ENCODE data around the gene LUZP1.

Gene LUZP1

DNA sequence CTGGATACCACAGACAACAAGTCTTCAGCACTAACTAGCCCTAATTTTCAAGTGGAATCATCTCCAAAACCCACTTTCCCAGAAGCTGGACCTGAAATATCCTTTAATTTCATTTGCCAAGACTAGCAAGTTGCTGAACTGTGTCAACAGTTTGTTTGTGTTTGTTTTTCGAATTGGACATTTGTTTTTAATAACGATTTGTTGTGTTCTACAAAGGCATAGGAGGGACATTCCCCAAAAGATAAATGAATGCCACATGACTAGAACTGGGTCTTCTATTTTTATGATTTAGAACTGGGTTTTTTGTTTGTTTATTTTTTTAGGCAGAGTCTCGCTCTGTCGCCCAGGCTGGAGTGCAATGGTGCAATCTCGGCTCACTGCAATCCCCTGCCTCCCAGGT is 17.9 kb downstream of the LUZP1 start:
- DNase-seq = no peak

DNA sequence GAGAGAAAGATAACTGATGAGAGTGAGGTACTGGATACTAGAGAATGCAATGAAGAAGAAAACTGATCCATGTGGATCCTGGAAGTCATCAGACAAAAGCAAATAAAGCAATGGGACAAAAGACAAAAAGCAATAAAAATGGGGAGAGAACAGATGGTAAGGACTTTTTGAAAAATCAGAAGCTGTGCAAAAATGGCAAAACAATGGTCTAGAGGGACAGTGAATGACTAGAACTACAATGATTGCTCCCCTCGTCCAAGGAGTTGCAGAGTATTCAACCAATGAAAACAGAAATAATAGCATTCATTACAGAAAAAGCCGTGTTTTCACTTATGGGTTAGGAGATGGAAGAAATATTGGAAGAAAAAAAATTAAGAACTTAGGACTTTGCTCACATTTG is 18.5 kb downstream of the LUZP1 start:
- no peak for DNase-seq

DNA sequence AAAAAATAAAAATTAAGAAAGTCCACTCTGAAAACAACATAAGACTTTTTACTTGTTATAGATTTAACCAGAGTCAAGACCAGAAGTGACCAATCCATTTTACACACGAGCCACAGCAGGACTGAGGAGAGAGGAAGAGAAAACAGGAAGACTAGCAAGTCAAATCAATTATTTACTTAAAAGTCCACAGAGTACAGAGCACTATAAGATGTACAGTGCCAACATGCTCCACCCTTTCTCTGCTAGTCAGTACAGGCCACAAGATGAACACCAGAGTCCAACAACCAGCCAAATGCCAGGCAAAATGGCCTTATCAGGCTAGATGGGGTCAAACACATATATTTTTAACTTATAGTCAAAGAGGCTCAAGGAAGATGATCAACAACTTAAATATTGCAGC is 19.5 kb downstream of the LUZP1 start:
- DNase-seq = no peak

DNA sequence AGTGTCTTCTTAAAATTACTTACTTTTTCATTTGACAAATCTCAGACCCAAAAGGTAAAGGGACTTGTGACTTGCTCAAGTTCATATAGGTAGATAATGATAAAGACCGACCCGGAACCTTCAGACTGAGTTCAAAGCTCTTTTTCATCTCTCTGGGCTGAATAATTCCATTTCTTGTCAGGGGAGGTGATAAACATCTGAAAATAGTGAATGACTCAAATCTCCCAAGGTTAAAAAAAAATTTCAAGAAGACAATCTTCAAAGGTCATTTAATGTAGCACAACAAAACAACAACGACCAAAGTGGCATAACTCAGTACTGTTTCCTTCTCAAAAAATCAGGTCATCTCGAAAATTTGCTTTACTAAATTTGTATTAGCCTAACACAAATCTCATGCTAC is 20.6 kb downstream of the LUZP1 start:
- DNase-seq = no peak

DNA sequence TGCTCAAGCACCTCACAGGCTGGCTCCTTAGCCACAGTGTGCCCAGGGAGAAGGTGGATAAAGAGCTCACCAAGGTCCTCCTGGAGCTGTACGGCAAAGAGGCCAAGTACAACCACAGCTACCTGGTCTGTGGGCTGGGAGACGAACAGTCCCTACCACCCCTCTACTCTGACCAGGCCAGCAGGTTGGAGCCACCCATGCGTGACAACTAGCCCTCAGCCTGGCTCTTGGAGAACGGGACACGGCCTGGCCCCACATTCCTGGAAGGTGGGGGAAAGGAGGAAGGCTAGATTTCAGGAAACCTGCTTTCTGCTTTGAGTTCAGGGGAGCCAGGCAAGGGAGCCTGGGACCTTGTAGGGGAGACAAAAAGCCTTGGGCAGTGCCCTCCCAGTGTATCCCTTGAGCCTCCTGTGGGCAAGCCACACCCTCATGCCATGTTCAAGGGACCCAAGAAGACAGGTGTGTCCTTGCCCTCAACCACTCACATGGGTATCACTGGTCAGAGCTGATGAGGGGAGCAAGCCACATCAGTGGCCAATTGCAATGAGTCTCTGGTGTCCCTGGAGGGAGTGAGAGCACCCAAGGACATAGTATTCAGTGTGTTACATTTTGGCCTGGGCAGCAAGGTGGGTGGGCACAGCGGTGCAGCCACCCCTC is 27.6 kb downstream of the LUZP1 start:
- no peak for DNase-seq

DNA sequence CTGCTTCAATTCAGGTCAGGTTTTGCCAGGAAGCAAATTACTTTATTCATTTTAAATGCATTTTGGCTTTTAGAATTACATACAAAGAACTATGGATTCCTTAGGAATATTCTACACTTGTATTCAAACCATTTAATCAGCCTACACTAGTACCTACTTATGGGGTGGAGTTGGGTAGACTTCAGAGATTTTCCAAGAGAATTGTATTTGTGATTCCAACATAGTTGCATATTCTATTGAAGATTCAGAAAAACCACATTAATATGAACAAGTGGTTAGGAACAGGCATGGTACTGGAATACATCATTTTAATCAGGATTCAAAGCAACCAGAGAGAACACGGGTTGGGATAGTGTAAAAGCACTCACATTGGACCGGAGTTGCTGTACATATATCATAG is 33.4 kb downstream of the LUZP1 start:
- DNase-seq = no peak

DNA sequence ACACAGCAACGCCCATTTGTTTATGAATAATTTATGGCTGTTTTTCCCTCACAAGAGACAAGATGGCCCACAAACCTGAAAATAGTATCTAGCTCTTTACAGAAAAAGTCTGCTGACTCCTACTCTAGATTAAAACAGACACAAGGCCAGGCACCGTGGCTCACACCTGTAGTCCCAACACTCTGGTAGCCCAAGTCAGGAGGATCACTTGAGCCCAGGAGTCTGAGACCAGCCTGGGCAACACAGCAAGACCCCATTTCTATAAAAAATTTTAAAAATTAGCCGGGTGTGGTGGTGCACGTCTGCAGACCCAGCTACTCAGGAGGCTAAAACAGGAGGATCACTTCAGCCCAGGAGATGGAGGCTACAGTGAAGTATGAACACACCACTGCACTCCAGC is 34.6 kb downstream of the LUZP1 start:
- DNase-seq = no peak

DNA sequence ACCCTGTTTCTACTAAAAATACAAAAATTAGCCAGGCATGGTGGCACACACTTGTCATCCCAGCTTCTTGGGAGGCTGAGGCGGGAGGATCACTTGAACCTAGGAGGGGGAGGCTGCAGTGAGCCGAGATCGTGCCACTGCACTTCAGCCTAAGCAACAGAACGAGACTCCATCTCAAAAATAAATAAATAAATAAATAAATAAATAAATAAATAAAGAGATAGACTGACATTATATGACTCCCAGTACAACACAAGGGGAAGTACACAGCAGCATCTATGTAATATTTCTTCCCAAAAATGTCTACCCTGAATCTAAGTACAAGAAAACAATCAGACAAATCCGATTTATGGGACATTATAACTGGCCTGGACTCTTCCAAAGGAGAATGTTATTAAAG is 35.1 kb downstream of the LUZP1 start:
- DNase-seq = no peak

DNA sequence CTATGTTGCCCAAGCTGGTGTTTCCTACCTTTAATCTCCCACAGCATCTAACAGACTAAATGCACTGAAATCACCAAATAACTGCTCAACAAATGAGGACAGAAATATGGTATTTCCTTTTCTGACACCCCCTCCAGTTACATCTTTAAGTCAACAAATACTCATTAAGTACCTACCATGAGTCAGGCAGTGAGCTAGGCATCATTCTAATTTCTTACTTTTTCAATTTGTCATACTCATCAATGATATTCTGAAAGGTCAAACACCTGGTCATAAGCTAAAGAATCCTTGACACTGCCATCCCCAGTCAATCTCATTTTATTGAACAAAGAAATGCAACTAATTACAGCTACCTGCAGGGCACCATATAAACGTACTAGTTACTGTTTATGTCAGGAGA is 36.6 kb downstream of the LUZP1 start:
- DNase-seq = no peak

DNA sequence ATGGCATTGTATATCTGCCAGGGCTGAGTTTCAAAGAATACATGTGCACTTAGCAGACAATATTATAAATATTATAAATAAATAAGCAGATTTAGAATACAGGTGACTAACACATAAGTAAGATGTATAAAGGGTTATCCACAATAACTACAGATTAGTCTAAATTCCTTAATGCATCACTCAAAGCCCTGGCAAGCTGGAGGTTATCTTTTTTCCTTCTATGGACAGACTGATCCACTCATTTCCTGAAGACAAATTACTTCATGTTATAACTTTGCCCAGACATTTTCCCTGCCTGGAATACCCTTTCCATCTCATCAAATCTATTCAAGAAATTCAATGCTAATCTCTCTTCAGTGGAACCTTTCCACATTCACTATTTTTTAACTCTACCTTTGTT is 38.8 kb downstream of the LUZP1 start:
- DNase-seq = no peak

DNA sequence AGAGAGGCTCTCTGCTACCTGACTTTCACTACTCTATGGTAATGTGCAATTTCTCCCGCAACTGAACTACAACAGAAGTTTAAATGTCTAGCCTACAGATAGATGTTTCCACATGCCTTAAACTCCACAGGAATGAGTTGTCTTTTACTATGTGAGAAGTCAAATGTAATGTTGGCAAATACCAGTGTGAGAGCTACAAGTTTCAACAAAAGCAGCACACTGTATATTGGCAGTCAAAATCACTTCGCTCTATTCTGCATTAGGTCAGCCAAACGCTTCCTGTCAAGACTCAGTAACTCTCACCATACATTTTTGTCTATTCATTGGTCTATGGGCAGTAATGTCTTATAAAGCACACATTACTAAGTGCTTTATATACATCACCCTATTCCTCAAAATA is 41.9 kb downstream of the LUZP1 start:
- DNase-seq = no peak

DNA sequence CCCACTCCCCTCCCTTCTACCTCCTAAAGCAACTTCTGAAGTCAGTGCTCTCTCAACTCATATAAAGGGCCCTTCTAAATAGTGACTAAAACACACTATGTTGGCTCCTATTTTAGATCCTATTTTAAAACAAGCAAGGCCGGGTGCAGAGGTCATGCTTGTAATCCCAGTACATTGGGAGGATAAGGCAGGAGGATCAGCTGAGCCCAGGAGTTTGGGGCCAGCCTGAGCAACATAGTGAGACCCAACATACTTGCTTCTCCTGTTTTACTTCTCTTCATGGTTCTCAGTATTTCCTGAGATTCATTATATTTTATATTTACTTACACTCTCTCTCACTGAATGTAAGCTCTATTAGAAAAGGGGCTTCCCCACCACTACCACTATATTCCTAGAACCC is 42.5 kb downstream of the LUZP1 start:
- no peak for DNase-seq

DNA sequence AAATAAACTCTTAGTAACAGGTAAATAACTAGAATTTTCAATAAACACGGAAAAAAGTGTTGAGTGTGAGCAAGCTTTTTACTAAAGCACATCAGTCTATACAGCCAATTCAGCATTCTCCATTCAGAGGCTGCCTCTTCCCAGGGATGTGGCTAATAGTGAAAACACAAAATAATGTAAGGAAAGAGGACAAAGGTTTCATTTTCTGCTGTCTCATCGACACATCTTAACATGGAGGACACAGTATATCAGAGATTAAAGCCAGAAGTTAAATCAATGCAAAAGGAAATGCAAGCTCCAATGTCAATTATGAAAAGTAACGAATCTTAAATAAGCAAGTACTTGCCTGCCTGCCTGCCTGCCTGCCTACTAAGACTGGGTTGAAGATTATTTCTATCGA is 43.2 kb downstream of the LUZP1 start:
- no peak for DNase-seq

DNA sequence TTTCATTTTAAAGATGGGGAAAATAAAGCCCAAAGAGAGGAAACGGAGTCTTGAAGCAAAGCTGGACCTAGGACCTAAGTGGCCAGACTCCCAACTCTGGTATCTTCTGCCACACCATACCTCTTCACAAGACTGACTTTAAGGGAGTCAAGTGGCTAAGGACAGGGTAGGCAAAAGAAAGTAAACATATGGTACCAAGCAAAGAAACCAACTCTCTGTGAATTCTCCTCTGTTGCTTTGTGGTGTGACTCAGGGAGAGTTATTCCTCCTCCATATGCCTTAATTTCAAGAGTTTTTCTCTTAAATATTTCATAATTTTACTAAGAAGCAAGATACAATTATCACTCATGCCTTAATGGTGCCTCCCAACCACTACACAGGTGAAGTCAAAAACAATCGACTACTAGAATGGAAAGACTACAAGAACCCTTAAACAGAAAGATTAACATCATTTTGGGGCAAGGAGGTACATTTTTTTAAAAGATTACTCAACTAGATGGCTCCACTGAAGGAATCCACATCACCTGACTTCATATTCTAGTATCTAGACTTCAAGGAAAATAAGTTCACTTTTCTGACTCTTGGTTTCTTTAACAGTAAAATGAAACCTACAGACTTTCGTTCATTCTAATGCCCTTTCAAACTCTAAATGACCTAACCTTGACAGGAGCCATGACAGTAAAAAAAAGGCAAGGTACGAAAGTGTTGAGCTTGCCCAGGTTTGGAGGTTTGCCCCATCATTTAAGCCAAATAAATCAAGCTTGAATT is 44.2 kb downstream of the LUZP1 start:
- no peak for DNase-seq

DNA sequence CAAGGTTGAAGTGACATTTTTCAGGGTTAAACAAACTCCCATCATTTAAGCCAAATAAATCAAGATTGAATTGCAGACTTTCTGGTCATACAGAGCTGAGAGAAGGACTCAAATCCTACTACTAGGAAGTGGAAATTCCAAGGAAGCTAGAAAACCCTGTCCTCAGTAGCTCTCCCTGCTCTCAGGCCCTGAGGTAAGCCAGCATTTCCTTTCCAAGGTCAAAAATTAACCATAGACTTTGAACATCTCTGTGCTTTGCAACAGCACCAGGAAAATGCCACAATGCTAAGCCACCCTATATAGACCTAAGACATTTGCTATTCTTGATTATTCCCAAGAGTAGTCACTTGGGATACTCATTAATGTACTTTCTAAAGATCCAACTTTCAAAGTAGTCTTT is 45.1 kb downstream of the LUZP1 start:
- no peak for DNase-seq

DNA sequence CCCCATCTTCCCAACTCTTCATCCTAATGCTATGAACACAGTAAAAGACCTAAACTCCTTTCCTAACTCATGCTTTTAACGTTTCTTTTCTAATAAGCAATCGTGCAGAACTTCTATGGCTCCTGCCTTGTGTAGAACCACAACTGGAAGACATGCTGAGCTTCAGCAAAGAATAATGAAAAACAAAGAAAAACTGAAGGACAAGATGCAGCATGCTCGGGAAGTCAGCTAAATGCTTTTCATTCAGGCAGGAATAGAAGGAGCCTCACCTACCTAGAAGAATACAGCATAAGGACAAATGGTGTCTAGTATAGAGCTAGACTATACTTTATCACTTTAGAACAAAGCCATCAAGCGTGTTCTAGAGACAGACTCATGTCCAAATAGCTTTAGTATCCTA is 45.9 kb downstream of the LUZP1 start:
- no peak for DNase-seq

DNA sequence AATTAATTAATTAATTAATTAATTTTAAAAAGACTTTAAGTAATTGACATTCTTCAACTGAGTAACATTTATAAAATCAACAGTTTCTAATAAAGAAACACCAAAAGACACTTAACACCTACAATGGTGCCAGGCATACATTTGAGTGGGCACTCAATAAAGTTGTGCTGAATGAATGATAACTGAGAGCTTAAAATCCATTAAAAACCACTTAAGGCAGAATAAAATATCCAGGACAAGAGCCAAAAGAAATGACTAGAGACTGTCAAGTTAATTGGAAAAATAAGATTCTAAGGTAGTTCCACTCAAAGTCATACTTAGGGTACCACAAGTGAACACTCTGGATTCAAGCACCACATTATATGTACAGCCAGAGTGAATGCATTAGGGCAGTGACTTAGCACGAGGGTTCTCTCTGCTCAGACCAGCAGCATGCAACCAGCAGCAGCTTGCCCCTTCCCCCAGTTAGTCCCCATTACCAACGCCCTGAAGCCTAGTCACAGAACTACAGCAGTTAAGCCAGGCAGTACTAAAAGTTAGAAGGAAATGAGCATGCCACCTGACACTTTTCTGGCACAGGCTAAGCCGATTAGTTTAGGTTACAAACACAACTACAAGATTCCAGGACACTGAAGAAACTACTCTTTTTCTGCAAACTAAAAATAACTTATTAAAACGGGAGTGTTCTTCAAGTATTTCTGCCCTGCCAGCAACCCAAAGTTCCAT is 46.5 kb downstream of the LUZP1 start:
- no peak for DNase-seq

DNA sequence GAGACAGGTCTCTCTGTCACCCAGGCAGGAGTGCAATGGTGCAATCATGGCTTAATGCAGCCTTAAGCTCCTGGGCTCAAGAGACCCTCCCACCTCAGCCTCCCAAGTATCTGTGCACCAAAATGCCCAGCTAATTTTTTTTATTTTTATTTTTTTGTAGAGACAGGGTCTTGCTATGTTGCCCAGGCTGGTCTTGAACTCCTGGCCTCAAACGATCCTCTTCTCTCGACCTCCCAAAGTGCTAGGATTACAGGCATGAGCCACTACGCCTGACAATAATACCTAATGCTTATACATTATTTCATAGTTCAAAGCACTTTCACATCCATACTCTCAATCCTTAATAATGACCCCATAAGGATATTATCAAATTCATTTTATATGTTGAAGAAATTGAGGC is 48.3 kb downstream of the LUZP1 start:
- DNase-seq = no peak

DNA sequence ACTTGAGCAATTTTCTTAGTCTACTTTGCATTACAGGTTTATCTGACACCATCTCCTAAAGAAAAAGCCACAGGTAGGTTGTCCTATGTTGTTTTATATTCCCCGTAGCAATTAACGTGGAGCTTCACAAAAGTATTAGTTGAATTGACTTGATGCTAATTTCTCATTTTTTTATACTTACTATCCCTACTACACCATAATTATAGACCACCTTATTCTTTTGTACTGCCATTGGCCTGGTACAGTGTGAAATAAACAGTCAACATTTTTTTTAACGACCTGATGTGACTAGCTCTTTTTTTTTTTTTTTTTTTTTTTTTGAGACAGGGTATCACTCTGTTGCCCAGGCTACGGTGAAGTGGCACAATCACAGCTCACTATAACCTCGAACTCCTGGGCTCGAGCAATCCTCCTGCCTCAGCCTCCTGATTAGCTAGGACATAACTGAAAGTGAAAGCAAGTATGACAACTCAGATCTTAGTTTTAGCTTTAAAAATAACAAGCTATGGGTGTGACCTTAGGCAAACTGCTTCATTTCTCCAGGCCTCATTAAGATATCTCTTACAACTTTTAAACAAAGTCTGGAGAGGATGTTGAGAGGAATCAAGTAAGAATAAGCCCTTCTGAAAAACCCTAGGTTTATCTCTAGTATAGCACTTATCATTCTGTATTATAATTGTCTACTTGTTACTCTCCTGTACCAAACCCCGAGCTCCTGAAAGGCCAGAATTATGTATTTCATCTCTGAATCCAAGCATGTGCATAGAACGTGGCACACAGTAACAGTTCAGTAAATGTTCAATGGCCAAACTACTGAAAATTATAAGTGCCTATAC is 49.5 kb downstream of the LUZP1 start:
- DNase-seq = no peak

DNA sequence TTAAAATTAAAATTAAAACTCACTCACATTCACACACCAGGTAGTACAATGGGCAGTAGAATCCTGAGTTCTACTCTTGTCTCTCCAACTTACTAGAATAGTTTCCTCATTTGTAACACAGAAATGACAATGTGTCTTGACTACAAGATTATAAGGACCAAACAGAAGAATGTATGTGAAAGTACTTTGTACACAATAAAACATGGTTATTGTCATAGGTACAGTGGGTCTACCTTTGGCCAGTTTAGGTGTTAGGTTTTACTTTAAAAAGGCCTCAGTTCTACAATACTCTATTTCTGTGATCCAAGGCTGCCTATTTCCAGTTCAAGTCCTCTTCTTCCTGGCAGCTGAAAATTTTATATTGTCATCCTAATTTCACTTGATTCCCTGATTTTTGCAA is 50.2 kb downstream of the LUZP1 start:
- no peak for DNase-seq

DNA sequence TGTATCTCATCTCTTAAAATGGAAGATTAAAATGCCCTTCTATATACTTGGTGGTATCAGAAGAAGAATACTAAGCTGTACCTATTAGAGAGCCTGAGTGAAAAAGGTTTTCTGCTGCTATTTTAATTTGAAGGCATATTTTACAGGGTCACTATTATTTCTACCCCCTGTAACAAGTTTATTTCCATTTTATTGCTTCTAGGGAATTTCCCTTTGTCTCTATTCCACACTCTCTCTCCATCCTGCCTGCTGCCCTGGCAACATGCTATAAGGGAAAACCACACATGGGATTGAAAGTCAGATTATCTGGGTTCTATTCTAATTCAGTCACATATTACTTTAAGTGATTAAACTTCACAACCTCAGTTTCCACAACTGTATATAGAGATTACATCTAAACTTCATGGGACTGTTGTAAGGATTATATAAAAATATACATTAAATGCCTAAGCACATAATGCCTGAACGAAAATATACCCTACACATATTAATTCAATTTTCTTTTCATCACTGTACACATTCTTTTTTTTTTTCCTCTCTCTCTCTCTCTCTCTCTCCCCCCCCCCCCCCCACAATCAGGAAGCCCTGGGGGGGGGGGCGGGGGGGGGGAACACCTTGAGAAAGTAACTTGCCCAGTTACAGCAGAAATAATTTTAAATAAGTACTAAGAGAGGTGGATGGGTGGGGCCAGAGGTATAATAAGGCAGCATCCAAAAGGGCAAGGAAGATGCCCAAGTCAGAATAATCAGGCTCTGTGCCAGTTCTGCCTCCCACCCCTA is 51.5 kb downstream of the LUZP1 start:
- no peak for DNase-seq

DNA sequence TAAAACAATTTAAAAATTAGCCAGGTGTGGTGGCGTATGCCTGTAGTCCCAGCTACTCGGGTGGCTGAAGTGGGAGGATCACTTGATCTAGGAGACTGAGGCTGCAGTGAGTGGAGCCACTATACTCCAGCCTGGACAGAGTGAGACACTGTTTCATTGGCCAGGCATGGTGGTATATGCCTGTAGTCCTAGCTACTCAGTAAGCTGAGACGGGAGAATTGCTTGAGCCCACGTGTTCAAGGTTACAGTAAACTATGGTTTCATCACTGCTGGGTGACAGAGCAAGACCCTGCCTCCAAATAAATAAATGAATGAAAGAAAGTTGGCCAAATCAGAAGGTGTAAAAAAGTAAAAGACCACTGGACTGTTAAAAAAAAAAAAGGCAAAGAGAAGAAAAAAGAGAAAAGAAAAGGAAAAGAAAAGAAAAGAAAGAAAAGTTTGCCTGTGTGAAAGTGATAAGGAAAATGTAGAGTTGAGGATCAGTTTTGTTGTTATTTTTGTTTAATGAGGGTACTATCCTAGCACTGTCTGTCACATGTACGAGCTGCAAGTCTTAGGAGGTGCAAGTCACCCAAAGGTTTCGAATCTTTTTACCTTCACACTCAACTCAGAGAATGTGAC is 52.3 kb downstream of the LUZP1 start:
- no peak for DNase-seq
